Activated CD4-positive, alpha-beta T cell treated with anti-CD3 and anti-CD28 coated beads for 36 hours (primary cell): Measurements from ENCODE around the gene MORC2. TPM values are rescaled to one million over a fixed set of nuclear protein-coding genes. Genes with fewer than 3 reads are reported as not detected.

Experiments used
- ATAC-seq: fragments of 200-7000 bp; cut with Tn5 transposase; one replicate; pipeline ENCODE4 v1.10.0; 2021; ENCODE audit warnings: mild to moderate bottlenecking, moderate library complexity
- CTCF ChIA-PET: fragments of 350-600 bp; sonication (Branson Sonifier 250); formaldehyde crosslinking; loops from one replicate; lab custom pipeline; 2021; ENCODE audit warnings: antibody characterized with exemption; lab: Charles Lee
- POLR2A ChIA-PET: fragments of 350-600 bp; sonication (Branson Sonifier 250); formaldehyde crosslinking; loops from one replicate; lab custom pipeline; 2021; ENCODE audit warnings: antibody characterized with exemption, inconsistent platforms; lab: Charles Lee
- DNase-seq: peaks from one replicate; pipeline ENCODE4 v3.0.0-alpha.2; 2020
- H3K27ac Mint-ChIP-seq: one replicate; pipeline ENCODE4 v1.8.0; 2021; ENCODE audit warnings: mixed read lengths
- H3K27me3 Mint-ChIP-seq: one replicate; pipeline ENCODE4 v1.8.0; 2021; ENCODE audit warnings: mixed read lengths
- H3K36me3 Mint-ChIP-seq: one replicate; pipeline ENCODE4 v1.8.0; 2021; ENCODE audit warnings: low read depth, mixed read lengths
- H3K4me1 Mint-ChIP-seq: one replicate; pipeline ENCODE4 v1.8.0; 2021; ENCODE audit warnings: mixed read lengths
- H3K4me3 Mint-ChIP-seq: one replicate; pipeline ENCODE4 v1.8.0; 2021; ENCODE audit warnings: mild to moderate bottlenecking, moderate library complexity, mixed read lengths
- H3K9me3 Mint-ChIP-seq: one replicate; pipeline ENCODE4 v1.8.0; 2021; ENCODE audit warnings: low read depth, mixed read lengths
- intact Hi-C, 2 experiments: fragments of 100-400 bp; cut with DNase I in 1 of 2; cut with micrococcal nuclease in 1 of 2; formaldehyde crosslinking; loops; one replicate each; pipeline versions ENCODE4 v1.14.2 to v1.15.1; 2022 to 2024; cut with DNase I, micrococcal nuclease
- total RNA-seq, 2 experiments: library from RNA; stranded (reverse); gene quantifications; one replicate each; pipeline ENCODE4 v1.2.3, GENCODE V29; 2021

Gene MORC2
- total RNA-seq, 2 experiments from 2014 or later, result 24.0 to 24.1 TPM

- Mint-ChIP-seq H3K27me3 (no peaks in the 10 kb centered on the region), H3K36me3 (peaks cover 9% of the 10 kb centered on the region), H3K4me3 (no peak overlapping the region), H3K27ac (no peak overlapping the region), H3K4me1 (peaks cover 2% of the 10 kb centered on the region), H3K9me3 (peaks cover 49% of the 10 kb centered on the region)
- ChIA-PET POLR2A (no interaction called here), CTCF (no interaction called here)
- DNase-seq (no peak), ATAC-seq (no peak)
- intact Hi-C loops, result no loop called here
Observed at GRCh38 chr22:30982512-30982911, 13.9 kb upstream of the MORC2 start.

GRCh38 chr22:30979932-30980331 is 11.4 kb upstream of the MORC2 start:
- H3K27me3 Mint-ChIP-seq, result no peaks in the 10 kb centered on the region
- ChIA-PET POLR2A (no interaction called here), CTCF (interaction anchor here (0.6 to 2.7 kb wide), 3 partner anchors 11 to 1342 kb away, joined by 3 to 8 read pairs (median 3); partner anchors contain the start of genes MORC2 and TUG1)
- ATAC-seq (no peak), DNase-seq (no peak)
- H3K36me3 Mint-ChIP-seq, result peaks cover 34% of the 10 kb centered on the region
- H3K9me3 Mint-ChIP-seq, result peaks cover 64% of the 10 kb centered on the region
- no peak overlapping the region for H3K27ac Mint-ChIP-seq
- intact Hi-C loops, result no loop called here
- peaks cover 2% of the 10 kb centered on the region for H3K4me1 Mint-ChIP-seq
- no peak overlapping the region for H3K4me3 Mint-ChIP-seq

- ChIA-PET CTCF (interaction anchor here (2.7 kb wide), 1 partner anchor 9 kb away, joined by 8 read pairs; the partner anchor contains the start of genes MORC2 and TUG1), POLR2A (no interaction called here)
- peaks cover 2% of the 10 kb centered on the region for H3K4me1 Mint-ChIP-seq
- no peak overlapping the region for H3K27ac Mint-ChIP-seq
- no peaks in the 10 kb centered on the region for H3K27me3 Mint-ChIP-seq
- peaks cover 64% of the 10 kb centered on the region for H3K9me3 Mint-ChIP-seq
- H3K36me3 Mint-ChIP-seq, result peaks cover 49% of the 10 kb centered on the region
- DNase-seq (no peak), ATAC-seq (no peak)
- no peak overlapping the region for H3K4me3 Mint-ChIP-seq
- intact Hi-C loops, result no loop called here
Observed at GRCh38 chr22:30978304-30978962, 9.9 kb upstream of the MORC2 start.

- no peaks in the 10 kb centered on the region for H3K27me3 Mint-ChIP-seq
- peaks cover 87% of the 10 kb centered on the region for H3K36me3 Mint-ChIP-seq
- POLR2A ChIA-PET, result interaction anchor here (0.6 to 3.1 kb wide), 5 partner anchors 20 to 546 kb away, joined by 3 to 10 read pairs (median 3); no protein-coding TSS in a partner anchor
- ATAC-seq (no peak), DNase-seq (no peak)
- H3K9me3 Mint-ChIP-seq, result peaks cover 44% of the 10 kb centered on the region
- peak overlapping the region; percentile 83 for H3K27ac Mint-ChIP-seq
- intact Hi-C loops, result no loop called here
- H3K4me3 Mint-ChIP-seq, result peak overlapping the region; percentile 90
- CTCF ChIA-PET, result interaction anchor here (1.0 to 3.5 kb wide), 6 partner anchors 9 to 322 kb away, joined by 3 to 11 read pairs (median 6); partner anchors contain the start of genes PIK3IP1 and SELENOM
- peaks cover 44% of the 10 kb centered on the region for H3K4me1 Mint-ChIP-seq
Observed at GRCh38 chr22:30970356-30970746, 1.8 kb upstream of the MORC2 start.

GRCh38 chr22:30969532-30970355 is 1.2 kb upstream of the MORC2 start:
- ChIA-PET POLR2A (interaction anchor here (0.5 to 3.1 kb wide), 9 partner anchors 8 to 546 kb away, joined by 3 to 10 read pairs (median 3); partner anchors contain the start of genes PATZ1, PIK3IP1 and SELENOM), CTCF (interaction anchor here (1.0 to 3.5 kb wide), 5 partner anchors 9 to 323 kb away, joined by 3 to 11 read pairs (median 8); partner anchors contain the start of genes PIK3IP1 and SELENOM)
- H3K27me3 Mint-ChIP-seq, result no peaks in the 10 kb centered on the region
- peak overlapping the region; percentile 90 for H3K4me3 Mint-ChIP-seq
- intact Hi-C loops, result loop anchor here (1.0 to 5.0 kb wide), 19 partner anchors 49 to 1367 kb away; partner anchors contain the start of genes DRG1 (in 2 of the 2), EIF4ENIF1 (in 1 of the 2), LIMK2 (in 1 of the 2) and NF2 (in 1 of the 2)
- H3K36me3 Mint-ChIP-seq, result peaks cover 86% of the 10 kb centered on the region
- ATAC-seq (peak; percentile 18), DNase-seq (peak; percentile 62)
- H3K4me1 Mint-ChIP-seq, result peaks cover 48% of the 10 kb centered on the region
- peak overlapping the region; percentile 83 for H3K27ac Mint-ChIP-seq
- peaks cover 38% of the 10 kb centered on the region for H3K9me3 Mint-ChIP-seq

- peaks cover 83% of the 10 kb centered on the region for H3K36me3 Mint-ChIP-seq
- H3K27me3 Mint-ChIP-seq, result no peaks in the 10 kb centered on the region
- ChIA-PET POLR2A (interaction anchor here (0.5 to 3.1 kb wide), 10 partner anchors 7 to 545 kb away, joined by 3 to 10 read pairs (median 3); partner anchors contain the start of genes PATZ1, PIK3IP1 and SELENOM), CTCF (interaction anchor here (0.7 to 3.5 kb wide), 4 partner anchors 10 to 139 kb away, joined by 4 to 11 read pairs (median 8); partner anchors contain the start of gene SELENOM)
- peak within 1 kb of the TSS; percentile 95 for H3K27ac Mint-ChIP-seq
- intact Hi-C loops, result loop anchor here (1.0 to 5.0 kb wide), 19 partner anchors 48 to 1367 kb away; partner anchors contain the start of genes DRG1 (in 2 of the 2), EIF4ENIF1 (in 1 of the 2), LIMK2 (in 1 of the 2) and NF2 (in 1 of the 2)
- peak within 1 kb of the TSS; percentile 90 for H3K4me3 Mint-ChIP-seq
- H3K4me1 Mint-ChIP-seq, result peaks cover 51% of the 10 kb centered on the region
- peaks cover 31% of the 10 kb centered on the region for H3K9me3 Mint-ChIP-seq
- ATAC-seq (peak; percentile 93), DNase-seq (peak; percentile 99)
Observed at GRCh38 chr22:30968924-30969531, 454 bp upstream of the MORC2 start, which contains the start of gene TUG1. Gene TUG1, plus strand, starts transcription at chr22:30969265.

- no peaks in the 10 kb centered on the region for H3K27me3 Mint-ChIP-seq
- ChIA-PET CTCF (interaction anchor here (1.2 to 2.1 kb wide), 3 partner anchors 12 to 142 kb away, joined by 4 to 5 read pairs (median 4); partner anchors contain the start of gene SELENOM), POLR2A (no interaction called here)
- peaks cover 50% of the 10 kb centered on the region for H3K36me3 Mint-ChIP-seq
- ATAC-seq (no peak), DNase-seq (no peak)
- peaks cover 26% of the 10 kb centered on the region for H3K4me1 Mint-ChIP-seq
- peaks cover 5% of the 10 kb centered on the region for H3K9me3 Mint-ChIP-seq
- no peak overlapping the region for H3K27ac Mint-ChIP-seq
- no peak overlapping the region for H3K4me3 Mint-ChIP-seq
- intact Hi-C loops, result loop anchor here (5.0 kb wide), 3 partner anchors 432 to 1363 kb away; partner anchors contain the start of genes DRG1 (in 1 of the 2), NF2 (in 1 of the 2) and OSM (in 1 of the 2)
Observed at GRCh38 chr22:30964858-30965257, 3.7 kb downstream of the MORC2 start.

GRCh38 chr22:30955153-30955552 is 13.4 kb downstream of the MORC2 start:
- intact Hi-C loops, result no loop called here
- ChIA-PET CTCF (interaction anchor here (0.9 kb wide), 1 partner anchor 152 kb away, joined by 3 read pairs; the partner anchor contains the start of gene SELENOM), POLR2A (no interaction called here)
- Mint-ChIP-seq H3K9me3 (no peaks in the 10 kb centered on the region), H3K27me3 (no peaks in the 10 kb centered on the region), H3K4me3 (no peak overlapping the region), H3K36me3 (peaks cover 32% of the 10 kb centered on the region), H3K27ac (peak overlapping the region; percentile 13), H3K4me1 (peaks cover 54% of the 10 kb centered on the region)
- ATAC-seq, result no peak
- no peak for DNase-seq

GRCh38 chr22:30953206-30953605 is 15.4 kb downstream of the MORC2 start:
- ATAC-seq (no peak), DNase-seq (no peak)
- H3K9me3 Mint-ChIP-seq, result no peaks in the 10 kb centered on the region
- no peak overlapping the region for H3K4me3 Mint-ChIP-seq
- no peaks in the 10 kb centered on the region for H3K27me3 Mint-ChIP-seq
- H3K4me1 Mint-ChIP-seq, result peaks cover 55% of the 10 kb centered on the region
- H3K36me3 Mint-ChIP-seq, result peaks cover 44% of the 10 kb centered on the region
- ChIA-PET POLR2A (no interaction called here), CTCF (interaction anchor here (1.0 to 1.1 kb wide), 3 partner anchors 12 to 23 kb away, joined by 3 read pairs; no protein-coding TSS in a partner anchor)
- no peak overlapping the region for H3K27ac Mint-ChIP-seq
- intact Hi-C loops, result no loop called here

- no peak for DNase-seq
- no peak for ATAC-seq
Observed at GRCh38 chr22:30949934-30950660, 18.5 kb downstream of the MORC2 start.

More at GRCh38 chr22:30949934-30950660, 18.5 kb downstream of the MORC2 start:
- intact Hi-C loops, result no loop called here
- POLR2A ChIA-PET, result interaction anchor here (0.6 kb wide), 1 partner anchor 20 kb away, joined by 3 read pairs; no protein-coding TSS in a partner anchor
- H3K4me1 Mint-ChIP-seq, result peaks cover 42% of the 10 kb centered on the region
- H3K9me3 Mint-ChIP-seq, result no peaks in the 10 kb centered on the region
- peaks cover 45% of the 10 kb centered on the region for H3K36me3 Mint-ChIP-seq
- no peak overlapping the region for H3K4me3 Mint-ChIP-seq
- CTCF ChIA-PET, result interaction anchor here (0.7 to 1.5 kb wide), 5 partner anchors 9 to 751 kb away, joined by 3 to 8 read pairs (median 3); no protein-coding TSS in a partner anchor
- no peak overlapping the region for H3K27ac Mint-ChIP-seq
- H3K27me3 Mint-ChIP-seq, result no peaks in the 10 kb centered on the region
